ENCODE measurements around the gene HOXA4.
A peak's percentile ranks its signal among the peaks of the same experiment; 100 is the strongest.

Gene HOXA4

DNA sequence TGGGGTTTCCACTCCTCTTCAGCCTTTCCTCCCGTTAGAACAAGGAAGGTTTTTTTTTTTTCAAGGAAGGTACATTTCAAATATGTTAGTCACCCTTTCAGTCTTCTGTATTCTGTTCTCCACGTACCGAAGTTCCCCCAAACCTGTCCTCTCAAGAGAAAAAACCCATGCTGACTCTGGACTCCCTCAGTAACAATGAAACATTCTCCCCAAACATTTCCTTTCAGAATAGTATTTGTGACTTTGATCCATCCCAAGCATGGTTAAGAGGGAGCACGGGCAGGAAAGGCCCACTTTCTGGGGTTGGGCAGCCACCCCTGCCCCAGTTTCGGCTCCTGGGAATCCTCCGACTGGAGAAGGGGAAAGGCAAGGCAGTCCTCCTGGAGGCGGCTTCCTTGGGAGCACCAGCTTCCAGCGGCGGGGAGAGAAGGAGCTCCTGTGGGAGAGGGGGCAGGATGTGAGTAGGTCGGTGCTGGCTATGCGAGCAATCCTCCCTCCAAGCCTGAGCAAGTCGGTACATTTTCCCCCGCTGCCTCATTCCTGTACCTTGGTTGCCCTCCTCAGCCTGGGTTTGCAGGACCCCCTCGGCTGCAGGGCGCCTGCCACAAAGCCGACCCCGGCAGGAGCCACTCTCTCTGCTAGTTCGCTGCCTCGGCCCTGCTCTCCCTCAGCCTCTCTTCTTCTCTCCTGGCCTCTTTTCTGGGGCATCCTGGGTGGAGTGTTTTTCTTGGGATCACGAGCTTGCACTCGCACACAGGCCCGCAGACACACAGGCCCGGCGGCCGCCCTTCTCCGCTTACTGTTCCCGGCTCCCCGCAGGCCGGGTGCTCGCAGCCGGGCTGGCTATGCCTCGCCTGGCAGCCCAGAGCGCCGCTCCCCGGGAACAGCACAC lies 32.6 kb downstream of the HOXA4 start:
- Histone ChIP-seq H3K14ac (ENCODE audit: low read length) (no peak overlapping the region), H2AFZ (ENCODE audit: low read length) (peak overlapping the region; percentile 22), H4K8ac (ENCODE audit: low read depth, low read length) (no peak overlapping the region), H2BK15ac (ENCODE audit: low read length) (no peak overlapping the region), H3K4ac (ENCODE audit: low read length) (no peak overlapping the region), H3K9ac (ENCODE audit: low read depth, low read length, poor library complexity) (no peak overlapping the region), H3K23ac (ENCODE audit: low read depth, low read length, poor library complexity) (no peak overlapping the region), H3K4me1 (ENCODE audit: control insufficient read depth in 2 of 2, insufficient read depth in 1 of 2, low read depth in 1 of 2, low read length in 2 of 2) (peaks cover 0 to 1% of the 10 kb centered on the region in 2 donors), H3K36me3 (replicated peaks in 1 of 2; ENCODE audit: control insufficient read depth in 2 of 2, insufficient read depth in 2 of 2, low read length in 2 of 2) (no peaks in the 10 kb centered on the region), H2BK120ac (ENCODE audit: low read depth, low read length) (no peak overlapping the region), H3K27ac (replicated peaks; ENCODE audit: low read length) (no peak overlapping the region), H3K4me3 (ENCODE audit: low read length in 2 of 2) (no peak overlapping the region), H4K91ac (ENCODE audit: low read depth, low read length, poor library complexity) (no peak overlapping the region), H2BK5ac (ENCODE audit: low read length) (no peak overlapping the region), H3K27me3 (ENCODE audit: control insufficient read depth in 3 of 3, insufficient read depth in 3 of 3, low read depth in 1 of 3, low read length in 3 of 3) (peaks cover 57 to 100% (median 93%) of the 10 kb centered on the region in 3 experiments), H3K79me1 (ENCODE audit: low read depth, low read length) (no peaks in the 10 kb centered on the region), H2AK5ac (ENCODE audit: low read depth, low read length) (no peak overlapping the region), H3K18ac (ENCODE audit: low read length) (no peak overlapping the region), H3K4me2 (ENCODE audit: insufficient read depth, low read length, poor library complexity, severe bottlenecking) (no peak overlapping the region), H2BK12ac (ENCODE audit: low read length) (no peak overlapping the region), H3K9me3 (replicated peaks in 1 of 2; ENCODE audit: control insufficient read depth in 2 of 2, insufficient read depth in 1 of 2, low read depth in 1 of 2, low read length in 2 of 2) (peaks cover 2 to 3% of the 10 kb centered on the region in 2 donors)
- peak; percentile 32 for DNase-seq (ENCODE audit: low spot score)
- no CpG with 5 or more reads among the region's 35 CpGs for WGBS, 2 donors (ENCODE audit: extremely low coverage in 2 of 2, insufficient read length in 2 of 2, insufficient replicate concordance in 1 of 2)

DNA sequence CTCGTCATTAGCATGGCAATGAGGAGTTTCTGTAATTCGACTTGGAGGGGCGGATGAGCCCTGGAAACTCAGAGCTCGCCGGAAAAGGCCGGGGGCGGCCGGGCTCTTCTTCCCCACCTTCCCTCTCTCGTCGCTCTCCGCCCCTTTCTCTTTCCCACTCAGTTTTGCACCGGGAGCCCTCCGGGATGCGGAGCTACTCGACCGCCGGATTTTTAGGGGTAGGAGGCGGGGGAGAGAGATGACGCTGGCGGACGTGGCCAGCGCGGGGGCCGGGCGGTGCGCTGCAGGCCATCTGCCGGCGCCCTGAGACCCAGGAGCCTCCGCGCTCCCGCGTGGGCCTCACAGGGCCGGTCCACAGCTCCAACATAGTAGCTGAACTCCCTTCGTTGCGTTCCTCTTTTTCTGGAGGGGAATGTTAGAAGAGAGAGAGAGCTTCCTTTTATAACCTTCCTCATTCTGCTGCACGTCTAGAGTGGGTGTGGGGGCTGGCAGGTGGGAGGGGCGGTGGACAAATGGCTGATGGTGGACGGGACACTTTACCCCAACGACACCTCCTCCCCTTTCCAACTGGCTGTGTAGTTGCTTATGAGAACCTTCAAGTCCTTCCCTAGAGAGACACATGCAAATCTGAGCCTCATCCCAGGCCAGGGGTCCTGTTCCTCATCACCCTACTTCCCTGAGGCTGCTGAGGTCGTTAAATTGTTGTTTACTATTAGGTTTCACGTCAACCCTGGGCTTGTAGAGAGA lies 33.6 kb downstream of the HOXA4 start:
- WGBS, 2 donors (ENCODE audit: extremely low coverage in 2 of 2, insufficient read length in 2 of 2, insufficient replicate concordance in 1 of 2): no CpG with 5 or more reads among the region's 41 CpGs
- peaks cover 0 to 1% of the 10 kb centered on the region in 2 donors for H3K4me1 ChIP-seq (ENCODE audit: control insufficient read depth in 2 of 2, insufficient read depth in 1 of 2, low read depth in 1 of 2, low read length in 2 of 2)
- H3K79me1 ChIP-seq (ENCODE audit: low read depth, low read length): no peaks in the 10 kb centered on the region
- peaks cover 0 to 3% of the 10 kb centered on the region in 2 donors for H3K9me3 ChIP-seq (replicated peaks in 1 of 2; ENCODE audit: control insufficient read depth in 2 of 2, insufficient read depth in 1 of 2, low read depth in 1 of 2, low read length in 2 of 2)
- H4K8ac ChIP-seq (ENCODE audit: low read depth, low read length): no peak overlapping the region
- H3K36me3 ChIP-seq (replicated peaks in 1 of 2; ENCODE audit: control insufficient read depth in 2 of 2, insufficient read depth in 2 of 2, low read length in 2 of 2): no peaks in the 10 kb centered on the region
- no peak overlapping the region for H3K4ac ChIP-seq (ENCODE audit: low read length)
- peak overlapping the region; percentile 82 for H3K4me2 ChIP-seq (ENCODE audit: insufficient read depth, low read length, poor library complexity, severe bottlenecking)
- DNase-seq (ENCODE audit: low spot score): peak; percentile 8
- peaks cover 53 to 100% (median 93%) of the 10 kb centered on the region in 3 experiments for H3K27me3 ChIP-seq (ENCODE audit: control insufficient read depth in 3 of 3, insufficient read depth in 3 of 3, low read depth in 1 of 3, low read length in 3 of 3)
- H2BK120ac ChIP-seq (ENCODE audit: low read depth, low read length): no peak overlapping the region
- no peak overlapping the region for H2BK5ac ChIP-seq (ENCODE audit: low read length)
- H3K14ac ChIP-seq (ENCODE audit: low read length): no peak overlapping the region
- H2AFZ ChIP-seq (ENCODE audit: low read length): peak overlapping the region; percentile 90
- peak overlapping the region in 1 of 2 donors; percentile 30 for H3K4me3 ChIP-seq (ENCODE audit: low read length in 2 of 2)
- no peak overlapping the region for H2AK5ac ChIP-seq (ENCODE audit: low read depth, low read length)
- no peak overlapping the region for H3K9ac ChIP-seq (ENCODE audit: low read depth, low read length, poor library complexity)
- H3K23ac ChIP-seq (ENCODE audit: low read depth, low read length, poor library complexity): no peak overlapping the region
- no peak overlapping the region for H2BK15ac ChIP-seq (ENCODE audit: low read length)
- no peak overlapping the region for H4K91ac ChIP-seq (ENCODE audit: low read depth, low read length, poor library complexity)
- no peak overlapping the region for H2BK12ac ChIP-seq (ENCODE audit: low read length)
- no peak overlapping the region for H3K18ac ChIP-seq (ENCODE audit: low read length)
- no peak overlapping the region for H3K27ac ChIP-seq (replicated peaks; ENCODE audit: low read length)

GRCh38 chr7:27095897-27096767 lies 34.4 kb downstream of the HOXA4 start, which contains the start of gene HOXA1:
Gene HOXA1, minus strand, starts transcription at chr7:27096000. Its CDS starts 88 bp downstream, at chr7:27095912.
- H3K79me1 ChIP-seq (ENCODE audit: low read depth, low read length): no peaks in the 10 kb centered on the region
- H4K8ac ChIP-seq (ENCODE audit: low read depth, low read length): no peak within 1 kb of the TSS
- no peak within 1 kb of the TSS for H2AK5ac ChIP-seq (ENCODE audit: low read depth, low read length)
- H3K14ac ChIP-seq (ENCODE audit: low read length): no peak within 1 kb of the TSS
- H3K9me3 ChIP-seq (replicated peaks in 1 of 2; ENCODE audit: control insufficient read depth in 2 of 2, insufficient read depth in 1 of 2, low read depth in 1 of 2, low read length in 2 of 2): peaks cover 0 to 3% of the 10 kb centered on the region in 2 donors
- no peak within 1 kb of the TSS for H4K91ac ChIP-seq (ENCODE audit: low read depth, low read length, poor library complexity)
- no peak within 1 kb of the TSS for H2BK120ac ChIP-seq (ENCODE audit: low read depth, low read length)
- no peak within 1 kb of the TSS for H2BK5ac ChIP-seq (ENCODE audit: low read length)
- peak within 1 kb of the TSS; percentile 82 for H3K4me2 ChIP-seq (ENCODE audit: insufficient read depth, low read length, poor library complexity, severe bottlenecking)
- H3K27me3 ChIP-seq (ENCODE audit: control insufficient read depth in 3 of 3, insufficient read depth in 3 of 3, low read depth in 1 of 3, low read length in 3 of 3): peaks cover 46 to 100% (median 93%) of the 10 kb centered on the region in 3 experiments
- no peak within 1 kb of the TSS for H3K23ac ChIP-seq (ENCODE audit: low read depth, low read length, poor library complexity)
- H2BK12ac ChIP-seq (ENCODE audit: low read length): no peak within 1 kb of the TSS
- DNase-seq (ENCODE audit: low spot score): peak; percentile 48
- H2BK15ac ChIP-seq (ENCODE audit: low read length): no peak within 1 kb of the TSS
- no CpG with 5 or more reads among the region's 68 CpGs for WGBS, 2 donors (ENCODE audit: extremely low coverage in 2 of 2, insufficient read length in 2 of 2, insufficient replicate concordance in 1 of 2)
- no peak within 1 kb of the TSS for H3K4ac ChIP-seq (ENCODE audit: low read length)
- H3K4me1 ChIP-seq (ENCODE audit: control insufficient read depth in 2 of 2, insufficient read depth in 1 of 2, low read depth in 1 of 2, low read length in 2 of 2): peaks cover 0 to 1% of the 10 kb centered on the region in 2 donors
- H2AFZ ChIP-seq (ENCODE audit: low read length): peak within 1 kb of the TSS; percentile 90
- H3K18ac ChIP-seq (ENCODE audit: low read length): no peak within 1 kb of the TSS
- no peaks in the 10 kb centered on the region for H3K36me3 ChIP-seq (replicated peaks in 1 of 2; ENCODE audit: control insufficient read depth in 2 of 2, insufficient read depth in 2 of 2, low read length in 2 of 2)
- no peak within 1 kb of the TSS for H3K9ac ChIP-seq (ENCODE audit: low read depth, low read length, poor library complexity)
- no peak within 1 kb of the TSS for H3K27ac ChIP-seq (replicated peaks; ENCODE audit: low read length)
- peak within 1 kb of the TSS; percentile 30 to 70 for H3K4me3 ChIP-seq (ENCODE audit: low read length in 2 of 2)

Measured in neuronal stem cell (in vitro differentiated cells).